ENCODE measurements around the gene MPC2. TPM values are rescaled to one million over a fixed set of nuclear protein-coding genes. Genes with fewer than 3 reads are reported as not detected.

Gene MPC2
- total RNA-seq, 4 donors from 2014 or later = 43.8 to 102 (median 58.5) TPM

- Histone ChIP-seq H3K4me3 (no peak overlapping the region), H3K27me3 (no peaks in the 10 kb centered on the region), H3K4me1 (peaks cover 0 to 22% (median 0%) of the 10 kb centered on the region in 3 donors), H3K9me3 (no peaks in the 10 kb centered on the region), H3K36me3 (peaks cover 0 to 14% of the 10 kb centered on the region in 2 donors), H3K27ac (no peak overlapping the region)
- ATAC-seq = no peak
- TF ChIP-seq CTCF (IDR thresholded peaks at IDR 0.05) = no peak
- no peak for TF ChIP-seq EP300 (IDR thresholded peaks at IDR 0.05)
These were observed 14.8 kb downstream of the MPC2 start for GRCh38 chr1:167922023-167922422.

GRCh38 chr1:167916766-167917511 lies 19.9 kb downstream of the MPC2 start:
- H3K9me3 ChIP-seq = no peaks in the 10 kb centered on the region

GRCh38 chr1:167915569-167915968 lies 21.3 kb downstream of the MPC2 start:
- Histone ChIP-seq H3K36me3 (peaks cover 0 to 32% of the 10 kb centered on the region in 2 donors), H3K27me3 (no peaks in the 10 kb centered on the region), H3K27ac (no peak overlapping the region), H3K4me3 (no peak overlapping the region), H3K9me3 (no peaks in the 10 kb centered on the region), H3K4me1 (peaks cover 0 to 26% (median 0%) of the 10 kb centered on the region in 3 donors)
- TF ChIP-seq EP300 (IDR thresholded peaks at IDR 0.05) (no peak), CTCF (IDR thresholded peaks at IDR 0.05) (no peak), POLR2A (IDR thresholded peaks at IDR 0.05) (no peak), POLR2AphosphoS5 (IDR thresholded peaks at IDR 0.05) (no peak)
- no peak for ATAC-seq
- 90 to 92% methylated on average over 7 to 8 of the region's 8 CpGs for WGBS, 2 donors (ENCODE audit: low coverage in 1 of 2)

More at GRCh38 chr1:167916766-167917511, 19.9 kb downstream of the MPC2 start:
- WGBS, 2 donors (ENCODE audit: low coverage in 1 of 2) = 92 to 100% methylated on average over 1 to 3 of the region's 6 CpGs
- H3K27ac ChIP-seq = no peak overlapping the region
- no peak for ATAC-seq
- TF ChIP-seq POLR2AphosphoS5 (IDR thresholded peaks at IDR 0.05) = no peak
- no peak for TF ChIP-seq POLR2A (IDR thresholded peaks at IDR 0.05)
- TF ChIP-seq EP300 (IDR thresholded peaks at IDR 0.05) = no peak
- TF ChIP-seq CTCF (IDR thresholded peaks at IDR 0.05) = no peak
- no peaks in the 10 kb centered on the region for H3K27me3 ChIP-seq
- no peak overlapping the region for H3K4me3 ChIP-seq
- H3K4me1 ChIP-seq = peaks cover 0 to 21% (median 0%) of the 10 kb centered on the region in 3 donors
- peaks cover 0 to 32% of the 10 kb centered on the region in 2 donors for H3K36me3 ChIP-seq

GRCh38 chr1:167913895-167914496 lies 22.9 kb downstream of the MPC2 start, which contains the start of gene ADCY10:
TSS of gene ADCY10 (minus strand) at chr1:167914134. CDS start at chr1:167905140, 8,994 bp downstream.
- H3K9me3 ChIP-seq = no peaks in the 10 kb centered on the region

More at GRCh38 chr1:167913895-167914496, 22.9 kb downstream of the MPC2 start, which contains the start of gene ADCY10:
- no peak for ATAC-seq
- no peak within 1 kb of the TSS for H3K27ac ChIP-seq
- peaks cover 0 to 28% (median 0%) of the 10 kb centered on the region in 3 donors for H3K4me1 ChIP-seq
- no peak within 1 kb of the TSS for H3K4me3 ChIP-seq
- WGBS, 2 donors (ENCODE audit: low coverage in 1 of 2) = 95% methylated on average over 3 of the region's 9 CpGs; no CpG with 5 or more reads in 1 of the 2 donors
- TF ChIP-seq EP300 (IDR thresholded peaks at IDR 0.05) = no peak
- TF ChIP-seq CTCF (IDR thresholded peaks at IDR 0.05) = no peak
- H3K36me3 ChIP-seq = peaks cover 0 to 32% of the 10 kb centered on the region in 2 donors
- H3K27me3 ChIP-seq = no peaks in the 10 kb centered on the region

All from gastroesophageal sphincter (tissue), 4 donors.